Stimulated activated CD4-positive, alpha-beta T cell treated with anti-CD3 and anti-CD28 coated beads, Interleukin-15, amount 100 ng/mL, for 48 hours (primary cell): ENCODE measurements around the gene CHCHD6.

Experiments
- DNase-seq, 2 donors: peaks; one replicate each; pipeline ENCODE4 v3.0.0-alpha.2; 2020; ENCODE audit warnings: low read depth in 2 of 2

CHCHD6 gene

DNA sequence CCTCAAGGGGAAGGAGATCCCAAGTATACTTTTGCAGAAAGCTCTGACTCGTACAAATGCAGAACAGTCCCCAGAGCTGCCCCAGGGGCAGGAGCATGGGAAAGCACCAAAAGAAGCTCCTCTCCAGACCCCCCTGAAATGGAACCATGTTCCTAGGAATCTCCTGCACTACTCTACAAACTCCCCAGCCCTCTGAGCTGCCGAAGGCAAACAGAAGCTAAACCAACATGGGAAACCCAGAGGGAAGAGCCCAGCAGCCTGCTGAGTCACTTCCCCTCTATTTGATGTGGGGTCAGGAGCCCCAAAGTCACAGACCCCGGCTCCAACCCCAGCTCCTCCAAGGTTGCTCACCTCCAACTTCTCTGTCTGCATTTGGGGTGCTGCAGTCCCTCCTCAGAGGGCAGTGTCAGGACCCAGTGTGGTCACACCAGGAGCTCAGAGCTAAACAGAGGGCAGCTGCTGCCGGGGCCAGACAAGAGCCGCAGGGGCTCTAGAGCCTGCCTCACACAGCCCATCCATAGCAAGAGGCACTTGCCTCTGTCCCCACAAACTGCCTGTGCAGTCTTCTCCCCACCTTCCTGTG, 275.1 kb downstream of the CHCHD6 start:
- DNase-seq: no peak

DNA sequence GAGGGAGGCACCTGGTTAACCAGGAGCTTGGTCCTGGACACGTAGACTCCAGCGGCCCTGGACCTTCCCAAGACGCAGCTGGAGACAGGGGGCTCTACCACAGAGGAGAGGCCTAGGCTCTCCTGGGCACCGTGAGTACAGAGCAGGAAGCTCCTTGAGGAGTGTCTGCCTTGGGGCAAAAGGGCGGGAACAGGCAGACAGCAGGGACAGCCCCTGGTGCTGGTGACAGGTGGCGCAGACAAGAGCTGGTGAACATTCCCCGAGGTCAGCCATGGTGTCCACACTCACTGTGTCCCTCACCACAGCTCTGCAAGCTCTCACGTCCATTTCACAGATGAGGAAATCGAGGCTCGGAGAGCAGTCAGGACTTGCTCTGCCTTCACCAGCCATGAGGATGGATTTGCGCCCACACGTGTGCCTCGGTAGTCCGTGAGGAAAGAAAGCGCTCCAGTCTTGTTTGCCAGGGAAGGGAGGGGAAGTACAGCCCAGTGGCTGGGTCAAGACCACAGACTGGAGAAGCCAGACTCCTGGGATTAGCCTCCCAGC, 276.3 kb downstream of the CHCHD6 start:
- no peak for DNase-seq

DNA sequence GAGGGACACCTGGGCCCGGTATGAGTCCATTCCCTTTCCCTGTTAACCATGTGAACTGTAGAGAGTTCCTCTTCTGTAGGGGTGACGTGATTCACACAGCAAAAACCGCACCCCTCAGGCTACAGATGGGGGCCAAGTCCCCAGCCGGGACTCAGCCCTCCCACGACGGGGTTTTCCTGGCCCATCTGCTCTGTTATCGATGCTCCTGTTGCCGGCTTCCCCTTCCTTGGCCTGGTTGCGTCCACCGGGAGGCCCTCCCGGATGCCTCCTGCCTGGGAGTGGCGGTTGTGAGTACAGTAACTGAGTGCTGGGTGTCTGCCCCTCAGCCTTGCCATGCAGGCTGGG, 278.1 kb downstream of the CHCHD6 start:
- peak; percentile 26 to 35 for DNase-seq

DNA sequence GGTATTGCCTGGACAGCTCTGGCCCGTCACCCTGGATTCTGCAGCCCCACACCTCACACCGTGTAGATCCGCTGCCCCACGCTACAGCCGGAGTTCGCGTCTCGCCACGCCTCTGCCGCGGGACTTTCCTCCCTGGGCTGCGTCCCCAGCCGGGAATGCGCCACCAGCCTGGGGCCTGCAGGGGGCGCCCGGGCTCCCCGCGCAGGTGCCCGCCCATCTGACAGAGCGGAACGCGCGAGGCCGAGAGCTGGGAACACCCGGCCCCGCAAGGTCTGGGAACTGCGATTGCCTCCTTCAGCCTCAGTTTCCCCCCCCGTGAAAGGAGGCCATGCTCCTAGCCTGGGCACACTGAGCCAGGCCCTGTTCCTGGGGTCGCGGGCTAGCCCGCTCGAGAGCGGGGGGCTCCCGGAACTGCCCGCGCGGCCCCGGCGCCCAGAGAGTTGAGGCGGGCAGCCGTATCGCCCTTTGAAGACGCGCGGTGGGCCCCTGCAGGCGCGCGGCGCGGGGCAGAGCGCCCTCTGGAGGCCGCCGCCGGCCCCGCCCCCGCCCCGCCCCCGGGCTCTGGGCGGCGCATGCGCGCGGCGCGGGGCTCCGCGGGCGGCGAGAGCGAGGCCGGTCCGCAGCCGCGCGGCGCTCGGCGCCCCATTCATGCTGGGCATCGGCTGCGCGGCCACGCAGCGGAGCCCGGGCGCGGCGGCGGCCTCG, 278.6 kb downstream of the CHCHD6 start, which contains the start of gene PLXNA1:
Gene PLXNA1, plus strand, starts transcription at position 645 of the 705 bp plus-strand sequence. CDS start 5,479 bp downstream, outside the sequence.
- DNase-seq: peak; percentile 68 to 79

- no peak for DNase-seq
These were observed 279.2 kb downstream of the CHCHD6 start for GRCh38 chr3:126983276-126983652.

- no peak for DNase-seq
These were observed 279.8 kb downstream of the CHCHD6 start for GRCh38 chr3:126983653-126984390.

DNA sequence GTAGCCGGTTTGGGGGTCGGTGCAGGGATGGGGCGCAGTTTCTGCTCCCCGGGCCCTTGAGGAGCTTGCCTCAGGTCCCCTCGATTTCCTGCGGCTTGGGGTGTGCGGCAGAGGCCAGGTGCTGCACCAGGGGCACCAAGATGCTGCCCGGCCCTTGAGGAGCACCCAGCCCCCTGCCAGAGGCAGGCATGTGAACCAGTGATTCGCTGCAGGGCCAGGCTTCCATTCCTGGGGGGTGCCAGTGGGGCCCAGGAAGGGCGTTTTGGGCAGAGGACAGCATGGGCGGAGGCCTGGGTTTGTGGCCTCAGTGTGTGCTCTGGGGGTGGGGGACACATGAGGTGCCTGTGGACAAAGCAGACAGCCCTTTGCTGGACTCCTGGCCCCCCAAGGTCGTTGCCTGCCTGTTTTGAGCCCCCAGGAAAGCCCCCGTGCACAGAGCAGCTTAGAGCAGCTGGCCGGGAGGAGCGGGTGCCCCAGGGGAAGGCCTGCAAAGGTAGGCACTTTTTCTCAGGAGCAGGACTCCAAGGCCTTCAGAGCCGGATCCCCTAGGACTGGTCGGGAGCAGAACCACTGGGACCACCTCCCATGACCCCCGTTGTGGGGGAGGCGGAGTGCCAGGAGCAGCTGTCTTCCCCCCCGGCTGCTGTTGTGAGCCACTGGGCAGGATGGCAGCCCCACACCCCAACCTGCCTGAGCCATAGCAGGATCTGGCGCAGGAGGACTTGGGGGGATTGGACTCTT, 280.5 kb downstream of the CHCHD6 start:
- DNase-seq: no peak

- no peak for DNase-seq
These were observed 281.3 kb downstream of the CHCHD6 start for GRCh38 chr3:126985132-126985985.

GRCh38 chr3:126986001-126986400, 282.0 kb downstream of the CHCHD6 start:
- no peak for DNase-seq

GRCh38 chr3:126987129-126987528, 283.1 kb downstream of the CHCHD6 start:
- DNase-seq: no peak

DNA sequence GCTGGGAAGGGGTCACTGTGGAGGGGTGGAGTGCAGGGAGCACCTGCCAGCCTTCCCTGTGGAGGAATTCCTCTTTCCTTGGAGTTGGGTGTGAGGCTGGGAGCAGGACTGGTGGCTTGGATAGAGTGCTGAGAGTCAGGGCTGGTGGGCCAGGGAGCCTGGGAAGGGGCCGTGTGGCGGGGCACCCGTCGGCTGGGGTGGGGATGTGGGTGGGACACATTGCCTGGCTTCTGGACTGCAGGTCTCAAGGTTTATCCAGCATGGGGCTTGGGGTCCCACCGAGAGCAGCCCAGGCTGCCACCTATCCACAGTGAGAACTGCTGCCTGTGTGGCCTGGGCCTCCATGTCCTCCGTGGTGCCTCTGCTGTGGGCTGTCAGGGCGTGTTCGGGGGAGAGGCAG, 283.6 kb downstream of the CHCHD6 start:
- no peak for DNase-seq

- DNase-seq: no peak
These were observed 284.5 kb downstream of the CHCHD6 start for GRCh38 chr3:126988451-126989021.

DNA sequence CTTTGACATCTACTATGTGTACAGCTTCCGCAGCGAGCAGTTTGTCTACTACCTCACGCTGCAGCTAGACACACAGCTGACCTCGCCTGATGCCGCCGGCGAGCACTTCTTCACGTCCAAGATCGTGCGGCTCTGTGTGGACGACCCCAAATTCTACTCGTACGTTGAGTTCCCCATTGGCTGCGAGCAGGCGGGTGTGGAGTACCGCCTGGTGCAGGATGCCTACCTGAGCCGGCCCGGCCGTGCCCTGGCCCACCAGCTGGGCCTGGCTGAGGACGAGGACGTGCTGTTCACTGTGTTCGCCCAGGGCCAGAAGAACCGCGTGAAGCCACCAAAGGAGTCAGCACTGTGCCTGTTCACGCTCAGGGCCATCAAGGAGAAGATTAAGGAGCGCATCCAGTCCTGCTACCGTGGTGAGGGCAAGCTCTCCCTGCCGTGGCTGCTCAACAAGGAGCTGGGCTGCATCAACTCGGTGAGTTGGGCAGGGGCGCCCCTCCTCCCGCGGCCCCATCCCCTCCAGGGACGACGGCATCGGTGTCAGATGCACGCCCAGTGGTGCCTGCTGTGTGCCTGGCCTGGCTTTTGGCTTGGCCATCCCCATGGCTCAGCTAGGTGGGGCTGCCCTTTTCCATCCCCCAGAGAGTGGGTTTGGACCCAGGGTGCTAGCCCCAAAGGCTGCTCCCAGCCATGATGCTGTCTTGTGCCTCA, 285.4 kb downstream of the CHCHD6 start:
- no peak for DNase-seq

GRCh38 chr3:126990024-126990700, 286.1 kb downstream of the CHCHD6 start:
- no peak for DNase-seq

DNA sequence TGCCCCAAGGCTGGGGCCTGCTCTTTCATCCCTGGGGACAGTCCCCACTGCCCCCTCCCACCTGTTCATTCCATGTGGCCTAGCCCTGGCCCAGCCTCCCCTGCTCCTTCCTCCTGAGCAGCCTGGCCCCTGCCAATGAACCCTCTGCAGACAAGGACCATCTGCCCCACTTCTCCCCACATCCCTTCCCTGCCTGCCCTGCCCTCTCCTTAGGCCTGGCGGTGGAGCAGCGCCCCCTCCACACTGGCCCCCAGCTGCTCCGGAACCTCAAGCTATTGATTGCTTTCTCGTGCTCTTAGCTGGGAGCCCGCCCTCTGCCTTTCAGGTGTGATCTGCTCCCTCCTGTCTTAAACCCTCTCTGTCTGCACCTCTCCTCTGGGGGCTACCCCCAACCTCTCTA, 286.9 kb downstream of the CHCHD6 start:
- no peak for DNase-seq

- no peak for DNase-seq
These were observed 287.5 kb downstream of the CHCHD6 start for GRCh38 chr3:126991366-126992200.

GRCh38 chr3:126992216-126992615, 288.2 kb downstream of the CHCHD6 start:
- DNase-seq: no peak

- no peak for DNase-seq
These were observed 288.7 kb downstream of the CHCHD6 start for GRCh38 chr3:126992776-126993175.

DNA sequence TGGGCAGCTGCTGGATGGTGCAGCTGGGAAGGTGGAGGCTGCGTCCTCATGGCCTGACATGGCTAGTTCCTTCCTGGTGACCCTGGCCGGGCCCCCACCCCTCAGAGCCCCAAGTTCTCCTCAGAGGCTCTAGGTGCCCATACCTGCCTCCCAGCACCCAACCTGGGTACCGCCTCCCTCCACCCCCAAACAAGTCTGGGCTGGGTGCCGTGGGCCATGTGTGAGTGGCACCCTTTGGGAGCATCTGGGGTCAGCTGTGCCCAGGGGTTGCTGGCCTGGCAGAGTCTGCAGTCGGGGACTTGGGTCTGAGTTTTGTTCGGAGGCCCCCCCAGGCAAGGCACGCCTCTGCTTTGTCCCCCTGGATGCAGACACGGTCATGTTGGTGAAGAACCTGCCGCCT, 289.4 kb downstream of the CHCHD6 start:
- no peak for DNase-seq
